Measurements from ENCODE around the gene CNOT11.

- no peak for TF ChIP-seq EZH2 (optimal IDR thresholded peaks at IDR 0.05; ENCODE audit: low read depth, low read length)
- TF ChIP-seq CTCF (IDR thresholded peaks at IDR 0.05; ENCODE audit: low read length) = no peak
Observed at GRCh38 chr2:101300164-101300563, 47.5 kb downstream of the CNOT11 start.
